ENCODE data around the gene FOXP1.

The FOXP1 gene

DNA sequence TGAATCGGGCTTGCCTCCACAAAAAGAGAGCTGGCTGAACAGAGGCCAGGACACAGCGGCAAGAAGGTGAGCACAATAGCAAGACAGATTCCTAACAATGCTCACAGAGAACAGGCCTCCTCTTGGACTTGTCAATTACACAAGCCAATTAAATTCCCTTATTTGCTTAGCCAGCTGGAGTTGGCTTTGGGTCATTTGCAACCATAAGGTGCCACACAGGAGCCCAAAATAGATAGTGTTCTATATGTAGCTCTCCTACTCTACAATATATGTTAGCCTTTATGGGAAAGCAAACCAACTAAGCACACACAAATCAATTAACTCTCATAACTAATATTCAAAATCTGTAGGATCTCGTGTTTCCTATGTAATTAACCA is 335.6 kb downstream of the FOXP1 start:
- TF ChIP-seq JUND (IDR thresholded peaks at IDR 0.05; ENCODE audit: low read depth) = no peak
- DNase-seq (ENCODE audit: low read depth in 1 of 2, low spot score in 1 of 2) = no peak
- in situ Hi-C loops (cut with HindIII; ENCODE audit: low pct_unique_long_range_greater_than_20kb, low sequenced_read_pairs) = no loop called here

DNA sequence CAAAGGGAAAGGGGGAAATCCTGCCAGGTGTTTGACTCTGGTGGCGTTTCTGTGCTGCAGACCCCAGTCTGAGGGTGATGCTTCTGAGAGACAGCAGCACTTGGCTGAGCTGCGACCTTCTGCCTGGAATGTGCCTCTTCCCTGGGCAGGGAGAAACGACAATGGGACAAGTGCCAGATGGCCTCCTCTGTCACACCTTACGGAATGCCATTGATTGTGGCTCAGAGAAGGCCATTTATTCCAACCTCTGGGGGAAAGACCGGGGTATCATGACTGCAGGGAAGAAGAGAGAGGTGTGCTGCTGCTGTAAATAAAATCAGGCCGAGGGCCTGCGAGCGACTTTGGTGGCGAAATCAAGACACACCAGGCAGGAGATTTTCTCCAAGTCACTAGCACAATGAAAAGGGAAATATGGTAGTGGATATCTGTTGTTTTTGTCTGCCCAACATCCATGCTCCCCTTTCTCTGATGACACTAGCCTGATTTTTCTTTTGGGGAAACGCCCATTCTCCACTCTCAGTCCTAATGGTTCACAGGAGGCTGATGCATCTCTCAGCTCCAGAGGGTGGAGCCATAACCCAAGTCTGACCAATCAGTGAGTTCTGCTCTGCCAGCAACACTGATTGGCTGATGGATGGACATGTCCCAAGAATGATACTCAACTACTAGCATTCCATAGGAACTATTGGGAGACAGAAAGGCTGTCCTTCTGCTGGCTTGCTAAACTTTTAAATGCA is 336.1 kb downstream of the FOXP1 start:
- TF ChIP-seq JUND (IDR thresholded peaks at IDR 0.05; ENCODE audit: low read depth) = no peak
- peak in 1 of 2 experiments; percentile 62 for DNase-seq (ENCODE audit: low read depth in 1 of 2, low spot score in 1 of 2)
- in situ Hi-C loops (cut with HindIII; ENCODE audit: low pct_unique_long_range_greater_than_20kb, low sequenced_read_pairs) = no loop called here

DNA sequence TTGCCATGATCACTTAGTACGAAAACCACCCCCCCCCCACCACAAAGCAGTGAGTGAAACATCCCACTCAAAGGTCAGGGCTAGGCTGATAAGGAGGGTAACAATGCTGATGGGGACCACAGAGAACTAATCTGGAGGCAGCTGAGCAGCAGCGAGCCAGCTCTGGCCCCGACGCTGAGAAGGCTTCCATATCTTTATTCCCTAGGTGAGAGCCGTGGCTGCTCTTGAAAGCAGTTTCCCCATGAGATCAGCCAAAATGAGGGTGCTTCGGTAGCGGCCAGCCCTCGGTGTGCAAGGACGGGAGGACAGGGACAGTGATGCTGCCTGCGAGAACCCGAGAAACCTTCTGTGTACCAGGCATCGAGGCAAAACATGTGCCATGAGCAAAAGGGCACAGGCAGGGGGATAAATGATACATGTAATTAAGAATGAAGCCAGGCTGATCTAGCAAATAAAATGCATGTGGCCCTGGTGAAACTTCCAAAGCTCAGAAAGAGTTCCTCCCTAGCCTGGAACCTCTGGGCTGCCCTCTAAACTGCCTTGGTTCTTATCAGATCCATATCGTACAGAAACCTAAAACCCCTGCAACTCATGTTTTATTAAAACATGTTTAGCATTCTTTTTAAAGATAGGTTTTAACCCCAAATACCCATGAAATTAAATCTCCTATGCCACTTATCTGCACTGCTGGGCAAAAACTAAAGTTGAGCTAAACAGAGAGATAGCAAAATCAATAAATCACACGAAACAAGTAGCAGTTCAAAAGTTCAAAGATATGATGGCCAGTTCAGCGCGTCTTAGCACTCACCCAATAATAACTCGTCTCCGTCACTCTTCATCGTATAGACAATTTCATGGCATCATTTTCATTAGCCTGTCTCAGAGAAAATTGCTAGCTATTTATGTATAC is 337.3 kb downstream of the FOXP1 start:
- in situ Hi-C loops (cut with HindIII; ENCODE audit: low pct_unique_long_range_greater_than_20kb, low sequenced_read_pairs) = no loop called here
- no peak for TF ChIP-seq JUND (IDR thresholded peaks at IDR 0.05; ENCODE audit: low read depth)
- no peak for DNase-seq (ENCODE audit: low read depth in 1 of 2, low spot score in 1 of 2)

DNA sequence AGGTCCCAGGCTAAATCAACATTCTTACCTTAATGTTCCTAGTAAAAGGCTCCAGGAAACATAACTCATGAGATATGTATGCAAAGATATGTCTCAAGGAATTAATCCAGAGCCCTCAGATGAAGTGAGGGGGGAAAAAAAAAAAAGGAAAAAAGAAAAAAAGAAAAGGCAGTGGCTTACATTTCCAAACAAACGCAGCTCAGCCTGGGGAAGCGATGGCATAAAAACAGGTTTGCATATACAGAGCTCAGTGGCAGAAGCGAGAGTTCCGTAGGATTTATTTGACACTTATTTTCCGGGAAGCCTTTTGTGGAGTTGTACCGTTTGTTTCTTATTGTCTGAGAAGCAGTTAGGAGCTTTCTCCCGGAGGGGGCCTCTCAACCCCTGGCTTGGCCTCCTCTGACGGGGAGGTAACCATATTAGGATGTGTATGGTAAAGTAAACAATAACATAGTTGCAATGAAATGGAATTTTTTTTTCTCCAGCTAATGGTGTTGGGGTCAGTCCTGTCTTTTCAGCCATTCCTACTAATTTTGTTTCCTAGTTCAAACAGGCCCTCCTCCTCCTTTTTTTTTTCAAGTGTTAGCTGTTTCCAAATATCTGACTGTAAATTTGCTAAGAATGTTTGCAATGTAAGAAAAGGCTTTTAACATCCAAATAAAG is 338.6 kb downstream of the FOXP1 start:
- in situ Hi-C loops (cut with HindIII; ENCODE audit: low pct_unique_long_range_greater_than_20kb, low sequenced_read_pairs) = no loop called here
- no peak for TF ChIP-seq JUND (IDR thresholded peaks at IDR 0.05; ENCODE audit: low read depth)
- DNase-seq (ENCODE audit: low read depth in 1 of 2, low spot score in 1 of 2) = no peak

DNA sequence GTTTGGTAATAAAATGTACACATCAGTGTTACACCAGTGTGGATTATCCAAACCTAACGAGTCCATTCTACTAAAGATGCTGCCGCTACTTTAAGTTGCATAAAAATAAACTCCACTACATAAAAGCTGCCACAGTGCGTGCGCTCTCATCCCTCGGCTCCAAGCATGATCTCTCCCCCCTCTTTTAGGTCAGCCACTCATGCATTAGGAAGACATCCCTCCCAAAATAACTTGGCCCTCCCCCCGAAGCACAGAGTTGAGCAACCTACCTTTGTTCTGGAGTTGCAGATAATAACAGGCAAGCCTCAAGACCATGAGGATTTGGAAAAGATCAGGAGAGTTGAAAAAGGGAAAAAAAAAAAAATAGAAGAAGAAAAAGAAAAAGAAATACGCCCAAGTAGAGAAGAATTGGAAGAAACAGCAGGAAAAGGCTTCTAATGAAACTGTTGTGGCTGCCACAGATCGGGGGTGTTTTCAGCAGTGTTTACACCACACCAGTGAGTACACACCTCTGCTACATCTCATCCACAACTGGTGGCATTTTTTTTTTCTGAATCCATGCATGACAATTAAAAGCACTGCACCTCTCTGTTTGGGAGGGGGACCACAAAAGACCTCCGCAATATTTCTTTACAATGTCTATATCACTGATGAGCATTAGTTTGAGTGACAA is 339.2 kb downstream of the FOXP1 start:
- TF ChIP-seq JUND (IDR thresholded peaks at IDR 0.05; ENCODE audit: low read depth) = no peak
- in situ Hi-C loops (cut with HindIII; ENCODE audit: low pct_unique_long_range_greater_than_20kb, low sequenced_read_pairs) = no loop called here
- DNase-seq (ENCODE audit: low read depth in 1 of 2, low spot score in 1 of 2) = no peak

DNA sequence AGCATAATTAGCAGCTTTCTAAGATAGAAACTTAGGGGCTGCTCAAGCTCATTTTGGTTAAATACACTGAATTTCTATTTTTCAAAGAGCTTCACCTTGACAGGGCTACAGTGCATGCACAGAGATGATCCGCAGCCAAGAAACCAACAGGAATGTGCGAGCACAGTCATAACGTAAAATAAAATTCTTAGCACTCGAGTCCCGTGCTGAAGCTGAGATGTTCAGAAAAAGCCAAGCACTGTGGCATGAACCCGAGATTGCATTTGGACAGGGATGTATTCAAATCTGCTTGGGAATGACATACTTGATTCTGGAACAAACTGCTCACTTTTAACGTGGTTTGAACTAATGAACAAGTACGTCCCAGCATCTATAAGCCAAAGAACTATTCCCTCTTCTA is 340.3 kb downstream of the FOXP1 start:
- in situ Hi-C loops (cut with HindIII; ENCODE audit: low pct_unique_long_range_greater_than_20kb, low sequenced_read_pairs) = no loop called here
- DNase-seq (ENCODE audit: low read depth in 1 of 2, low spot score in 1 of 2) = no peak
- TF ChIP-seq JUND (IDR thresholded peaks at IDR 0.05; ENCODE audit: low read depth) = no peak

DNA sequence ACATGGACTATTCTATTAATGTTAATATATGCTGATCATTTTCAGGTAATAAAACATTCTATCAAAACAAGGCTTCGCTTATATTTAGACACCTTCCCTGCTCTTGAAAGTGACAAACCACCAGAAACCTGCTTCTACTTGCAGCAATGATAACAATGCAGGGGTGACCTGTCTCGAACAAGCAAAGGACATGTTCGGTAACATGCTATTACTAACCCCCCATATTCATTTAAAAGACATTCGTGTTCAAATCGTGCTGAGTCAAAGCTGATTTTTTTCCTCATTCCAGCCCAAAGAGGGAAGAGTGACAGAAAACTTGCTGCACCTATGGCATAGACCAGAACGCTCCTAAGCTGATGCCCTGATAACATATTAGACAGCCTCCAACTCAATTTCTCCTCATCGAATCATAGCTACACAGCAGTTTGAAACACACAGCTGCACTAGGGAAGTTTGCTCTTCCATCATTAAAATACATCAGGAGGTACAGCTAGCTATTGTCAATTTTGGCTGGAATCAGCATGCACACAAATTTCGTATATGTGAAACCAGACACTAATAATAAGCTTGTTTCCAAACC is 341.5 kb downstream of the FOXP1 start:
- no peak for TF ChIP-seq JUND (IDR thresholded peaks at IDR 0.05; ENCODE audit: low read depth)
- in situ Hi-C loops (cut with HindIII; ENCODE audit: low pct_unique_long_range_greater_than_20kb, low sequenced_read_pairs) = no loop called here
- DNase-seq (ENCODE audit: low read depth in 1 of 2, low spot score in 1 of 2) = no peak

DNA sequence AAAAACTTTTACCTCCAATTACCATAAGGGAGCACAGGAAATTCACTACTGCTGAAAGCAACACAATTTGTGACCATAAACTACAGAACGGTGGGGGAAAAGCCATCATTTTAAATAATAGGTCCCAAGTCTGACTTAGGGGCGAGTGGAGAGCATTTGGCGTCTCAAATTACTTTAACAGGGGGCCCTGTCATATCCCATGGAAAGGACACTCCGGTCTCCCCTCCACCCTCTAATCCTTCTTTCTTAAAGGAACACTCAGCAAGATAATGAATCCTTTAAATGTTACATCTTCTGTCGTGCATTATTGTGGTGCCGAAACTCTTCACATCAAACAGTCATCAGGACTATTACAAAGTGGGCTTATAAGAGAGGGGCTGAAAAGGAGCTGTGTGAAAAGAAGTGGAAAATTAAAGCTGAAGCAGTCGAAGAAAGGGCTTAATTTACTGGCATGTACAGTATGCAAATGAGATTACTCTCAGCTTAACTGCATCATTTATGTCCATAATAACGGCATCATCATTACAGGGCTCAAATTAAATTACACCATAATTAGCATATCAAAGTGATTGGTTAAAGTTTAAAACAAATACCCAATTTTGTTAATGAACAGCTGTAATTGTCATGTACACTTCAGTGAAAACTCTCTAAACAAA is 342.2 kb downstream of the FOXP1 start:
- no peak for TF ChIP-seq JUND (IDR thresholded peaks at IDR 0.05; ENCODE audit: low read depth)
- in situ Hi-C loops (cut with HindIII; ENCODE audit: low pct_unique_long_range_greater_than_20kb, low sequenced_read_pairs) = no loop called here
- DNase-seq (ENCODE audit: low read depth in 1 of 2, low spot score in 1 of 2) = no peak

DNA sequence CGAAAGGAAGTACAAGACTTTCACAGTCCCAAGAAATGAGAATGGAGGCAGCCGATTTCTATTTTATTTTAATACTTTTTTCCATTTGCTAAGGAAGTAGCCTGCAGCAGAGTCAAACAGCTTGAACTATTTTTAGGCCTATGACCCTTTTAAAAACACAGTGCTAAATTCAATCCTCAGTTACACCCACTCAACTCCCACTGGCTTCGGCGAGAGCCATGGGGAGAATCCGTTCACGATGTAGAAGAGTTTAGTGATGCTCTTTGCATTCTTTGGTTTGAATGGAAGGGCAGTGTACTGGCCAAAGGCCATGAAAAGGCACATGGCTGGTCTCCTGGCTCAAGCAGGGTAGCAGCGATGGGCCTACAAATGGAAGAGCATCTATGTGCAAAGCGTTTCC is 343.5 kb downstream of the FOXP1 start:
- TF ChIP-seq JUND (IDR thresholded peaks at IDR 0.05; ENCODE audit: low read depth) = no peak
- DNase-seq (ENCODE audit: low read depth in 1 of 2, low spot score in 1 of 2) = no peak
- in situ Hi-C loops (cut with HindIII; ENCODE audit: low pct_unique_long_range_greater_than_20kb, low sequenced_read_pairs) = no loop called here

DNA sequence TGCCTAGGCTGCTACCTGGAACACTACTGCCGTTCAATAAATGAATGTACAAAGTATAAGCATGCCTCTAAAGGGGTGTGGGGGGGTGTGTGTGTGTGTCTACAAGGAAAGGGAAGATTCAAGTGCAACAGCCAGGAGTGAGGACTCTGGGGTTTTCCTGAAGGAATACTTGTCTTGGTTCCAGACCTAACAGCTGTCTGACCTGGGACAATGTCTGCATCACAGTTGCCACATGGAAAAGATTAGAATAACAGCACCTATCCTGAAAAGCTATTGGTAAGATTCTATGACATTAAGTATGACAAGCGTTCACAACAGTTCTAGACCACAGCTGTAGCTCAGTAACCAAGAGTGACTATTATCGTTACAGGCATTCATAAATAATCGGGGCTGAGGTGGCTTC is 345.2 kb downstream of the FOXP1 start:
- TF ChIP-seq JUND (IDR thresholded peaks at IDR 0.05; ENCODE audit: low read depth) = no peak
- no peak for DNase-seq (ENCODE audit: low read depth in 1 of 2, low spot score in 1 of 2)
- in situ Hi-C loops (cut with HindIII; ENCODE audit: low pct_unique_long_range_greater_than_20kb, low sequenced_read_pairs) = no loop called here

DNA sequence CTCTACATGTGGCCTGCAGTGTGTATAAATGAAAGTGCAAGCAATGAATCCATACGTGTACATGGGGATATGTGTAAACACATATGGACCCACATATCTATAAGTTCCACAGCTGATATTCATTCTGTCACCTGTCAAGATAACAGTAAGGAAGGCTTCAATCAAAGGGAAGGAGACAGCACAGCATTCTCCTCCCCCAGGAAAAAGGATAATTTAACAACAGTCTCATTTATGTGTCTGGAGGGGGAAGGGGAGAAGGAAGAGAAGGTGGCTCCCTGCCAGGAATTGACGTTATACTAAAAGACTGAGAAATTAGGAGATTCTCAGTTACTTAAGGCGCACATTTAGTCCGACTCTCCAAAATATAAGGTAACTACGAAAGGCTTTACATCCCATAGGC is 345.9 kb downstream of the FOXP1 start:
- no peak for TF ChIP-seq JUND (IDR thresholded peaks at IDR 0.05; ENCODE audit: low read depth)
- DNase-seq (ENCODE audit: low read depth in 1 of 2, low spot score in 1 of 2) = no peak
- in situ Hi-C loops (cut with HindIII; ENCODE audit: low pct_unique_long_range_greater_than_20kb, low sequenced_read_pairs) = no loop called here

DNA sequence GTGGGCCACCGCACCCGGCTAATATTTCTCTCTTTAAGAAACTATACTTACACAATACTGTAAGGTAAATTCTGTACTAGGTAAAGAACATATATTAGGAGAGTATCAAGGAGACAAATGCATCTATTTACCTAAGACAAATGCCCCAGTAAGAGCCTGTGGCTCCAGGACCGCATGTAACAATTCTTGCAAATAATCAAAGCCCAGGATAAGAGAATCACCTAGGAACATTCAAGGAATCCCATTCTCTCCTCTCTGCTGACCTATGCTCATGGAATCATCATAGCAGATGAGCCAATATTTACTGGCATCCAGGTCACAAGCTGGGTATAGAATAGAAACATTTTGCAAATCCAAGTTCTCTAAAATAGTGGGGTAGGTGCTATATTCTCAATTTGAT is 347.7 kb downstream of the FOXP1 start:
- in situ Hi-C loops (cut with HindIII; ENCODE audit: low pct_unique_long_range_greater_than_20kb, low sequenced_read_pairs) = no loop called here
- TF ChIP-seq JUND (IDR thresholded peaks at IDR 0.05; ENCODE audit: low read depth) = no peak
- no peak for DNase-seq (ENCODE audit: low read depth in 1 of 2, low spot score in 1 of 2)
